Naive thymus-derived CD8-positive, alpha-beta T cell (primary cell): ENCODE data around the gene ACVR2A. TPM values are rescaled to one million over a fixed set of nuclear protein-coding genes. Genes with fewer than 3 reads are reported as not detected.

ENCODE experiments used
- ATAC-seq, 2 donors: fragments of 150-1000 bp; cut with Tn5 transposase in 1 of 2; sonication (Bioruptor Pico), chemical (Tn5 transposase) in 1 of 2; 1 replicate in 1 of 2; 2 replicates in 1 of 2; pipeline ENCODE4 v1.10.0; 2021; ENCODE audit warnings: mild to moderate bottlenecking in 2 of 2, moderate library complexity in 2 of 2
- POLR2A ChIA-PET: fragments of 350-600 bp; sonication (Branson Sonifier 250); formaldehyde crosslinking; loops from one replicate; lab custom pipeline; 2021; ENCODE audit warnings: antibody characterized with exemption; lab: Charles Lee
- DNase-seq, 10 donors: peaks; one replicate each; pipeline versions ENCODE4 v3.0.0 to v3.0.0-alpha.2; 2020 to 2022
- H3K27ac Mint-ChIP-seq, 10 donors: one replicate each; pipeline ENCODE4 v1.8.0; 2020 to 2022; ENCODE audit warnings: mild to moderate bottlenecking in 10 of 10, mixed read lengths in 10 of 10, moderate library complexity in 4 of 10, inconsistent platforms in 1 of 10
- H3K27me3 Mint-ChIP-seq, 5 donors: one replicate each; pipeline ENCODE4 v1.8.0; 2021 to 2022; ENCODE audit warnings: mixed read lengths in 5 of 5
- H3K36me3 Mint-ChIP-seq, 3 donors: one replicate each; pipeline ENCODE4 v1.8.0; 2020 to 2022; ENCODE audit warnings: mixed read lengths in 3 of 3, mild to moderate bottlenecking in 2 of 3, inconsistent platforms in 1 of 3
- H3K4me1 Mint-ChIP-seq, 4 donors: one replicate each; pipeline ENCODE4 v1.8.0; 2021 to 2022; ENCODE audit warnings: mixed read lengths in 4 of 4
- H3K4me3 Mint-ChIP-seq, 10 donors: one replicate each; pipeline ENCODE4 v1.8.0; 2020 to 2022; ENCODE audit warnings: mild to moderate bottlenecking in 10 of 10, mixed read lengths in 10 of 10, moderate library complexity in 6 of 10, inconsistent platforms in 1 of 10
- H3K9me3 Mint-ChIP-seq, 9 donors: one replicate each; pipeline ENCODE4 v1.8.0; 2020 to 2022; ENCODE audit warnings: mixed read lengths in 9 of 9, mild to moderate bottlenecking in 3 of 9, inconsistent platforms in 1 of 9, moderate library complexity in 1 of 9
- polyA plus RNA-seq, 3 donors: library from polyadenylated mRNA; unstranded; fragments of 300-500 nt; fragmentation: Illumina TruSeq; gene quantifications; one replicate each; pipeline ENCODE4 v1.2.3, GENCODE V29; 2021
- total RNA-seq, 8 experiments: library from RNA in 2 of 8; stranded (reverse) in 2 of 8; gene quantifications; one replicate each; pipeline ENCODE4 v1.2.3 and lab custom pipeline; 2021 to 2026

ACVR2A gene
- total RNA-seq = 10 to 100 TPM; 11.1 to 11.7 TPM
- 1 to 10 TPM; 2.3 to 3.5 (median 2.5) TPM for polyA plus RNA-seq
- 7.4 to 13.9 (median 10.7) reads per million in 6 experiments for total RNA-seq (lab: John Stamatoyannopoulos, UW)

- Mint-ChIP-seq H3K27ac (peak within 1 kb of the TSS; percentile 86 to 95 (median 90)), H3K27me3 (peaks cover 0 to 12% (median 3%) of the 10 kb centered on the region in 5 donors), H3K4me1 (peaks cover 22 to 50% (median 37%) of the 10 kb centered on the region in 4 donors), H3K4me3 (peak within 1 kb of the TSS; percentile 89 to 98 (median 96)), H3K9me3 (peaks cover 0 to 2% (median 0%) of the 10 kb centered on the region in 9 donors), H3K36me3 (no peaks in the 10 kb centered on the region)
- POLR2A ChIA-PET = interaction anchor here (0.6 to 2.6 kb wide), 9 partner anchors 10 to 801 kb away, joined by 3 to 11 read pairs (median 5); partner anchors contain the start of genes MBD5 and ORC4
- DNase-seq = peak in 9 of 10 donors; percentile 4 to 70 (median 44)
- ATAC-seq = peak; percentile 26 to 35
Observed at GRCh38 chr2:147844697-147845410, at the start of gene ACVR2A. Gene ACVR2A, plus strand, starts transcription at chr2:147845029. Its CDS starts 124 bp downstream, at chr2:147845153.

DNA sequence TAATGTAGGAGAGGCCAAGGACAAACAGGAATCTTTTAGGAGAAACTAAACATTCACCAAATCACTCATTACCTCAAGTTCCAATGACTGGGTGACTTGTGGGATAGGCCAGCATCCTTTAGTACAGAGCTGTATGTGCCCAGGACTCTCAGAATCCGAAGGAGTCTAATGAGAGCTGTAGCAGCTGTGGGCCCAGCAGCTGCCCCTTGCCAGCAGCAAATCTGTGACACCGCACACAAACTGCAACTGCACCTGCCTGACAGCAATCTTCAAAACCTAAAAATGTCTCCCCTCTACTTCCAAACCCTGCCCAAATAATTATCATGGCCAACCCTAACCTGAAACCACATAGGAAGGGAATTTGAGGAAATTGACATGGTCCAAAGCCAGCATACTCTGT lies 44.5 kb upstream of the ACVR2A start:
- peaks cover 0 to 4% (median 0%) of the 10 kb centered on the region in 5 donors for H3K27me3 Mint-ChIP-seq
- no peaks in the 10 kb centered on the region for H3K9me3 Mint-ChIP-seq
- DNase-seq = no peak
- H3K4me3 Mint-ChIP-seq = no peak overlapping the region
- H3K36me3 Mint-ChIP-seq = no peaks in the 10 kb centered on the region
- POLR2A ChIA-PET = no interaction called here
- H3K27ac Mint-ChIP-seq = no peak overlapping the region
- no peak for ATAC-seq
- H3K4me1 Mint-ChIP-seq = peaks cover 2 to 11% (median 11%) of the 10 kb centered on the region in 4 donors

- Mint-ChIP-seq H3K9me3 (peaks cover 0 to 3% (median 0%) of the 10 kb centered on the region in 9 donors), H3K27me3 (peaks cover 0 to 11% (median 7%) of the 10 kb centered on the region in 5 donors), H3K4me3 (no peak overlapping the region), H3K4me1 (peaks cover 0 to 4% (median 1%) of the 10 kb centered on the region in 4 donors), H3K36me3 (no peaks in the 10 kb centered on the region), H3K27ac (no peak overlapping the region)
- POLR2A ChIA-PET = no interaction called here
- ATAC-seq (no peak), DNase-seq (no peak)
Observed at GRCh38 chr2:147806846-147807245, 38.0 kb upstream of the ACVR2A start.

DNA sequence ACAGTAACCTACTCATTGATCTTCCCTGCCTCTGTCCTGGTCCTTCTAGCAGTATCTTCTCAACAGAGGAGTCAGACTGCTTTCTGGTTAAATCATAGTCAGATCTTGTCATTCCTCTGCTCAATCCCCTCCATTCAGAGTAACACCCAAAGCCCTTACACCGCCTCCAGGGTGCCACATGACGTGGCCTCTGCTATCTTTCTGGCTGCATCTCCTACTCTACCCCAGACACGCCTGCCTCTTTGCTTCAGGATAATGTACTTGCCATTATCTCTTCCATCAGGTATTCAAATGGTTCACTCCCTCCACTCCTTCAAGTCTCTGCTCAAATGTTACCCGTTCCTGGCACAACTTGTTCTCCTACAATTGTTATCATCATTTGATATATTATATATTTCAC lies 36.3 kb upstream of the ACVR2A start:
- peaks cover 0 to 3% (median 0%) of the 10 kb centered on the region in 9 donors for H3K9me3 Mint-ChIP-seq
- H3K4me1 Mint-ChIP-seq = peaks cover 0 to 4% (median 1%) of the 10 kb centered on the region in 4 donors
- no peak overlapping the region for H3K4me3 Mint-ChIP-seq
- no peaks in the 10 kb centered on the region for H3K36me3 Mint-ChIP-seq
- no peak overlapping the region for H3K27ac Mint-ChIP-seq
- ATAC-seq (no peak), DNase-seq (no peak)
- H3K27me3 Mint-ChIP-seq = peaks cover 0 to 11% (median 8%) of the 10 kb centered on the region in 5 donors
- POLR2A ChIA-PET = no interaction called here

GRCh38 chr2:147810883-147811765 lies 33.7 kb upstream of the ACVR2A start:
- Mint-ChIP-seq H3K9me3 (peaks cover 0 to 3% (median 0%) of the 10 kb centered on the region in 9 donors), H3K36me3 (no peaks in the 10 kb centered on the region), H3K27ac (no peak overlapping the region), H3K4me3 (no peak overlapping the region), H3K27me3 (peaks cover 5 to 12% (median 9%) of the 10 kb centered on the region in 5 donors), H3K4me1 (peaks cover 0 to 4% (median 1%) of the 10 kb centered on the region in 4 donors)
- ATAC-seq (no peak), DNase-seq (no peak)
- POLR2A ChIA-PET = no interaction called here

GRCh38 chr2:147818741-147819140 lies 26.1 kb upstream of the ACVR2A start:
- H3K27me3 Mint-ChIP-seq = peaks cover 5 to 26% (median 18%) of the 10 kb centered on the region in 5 donors

DNA sequence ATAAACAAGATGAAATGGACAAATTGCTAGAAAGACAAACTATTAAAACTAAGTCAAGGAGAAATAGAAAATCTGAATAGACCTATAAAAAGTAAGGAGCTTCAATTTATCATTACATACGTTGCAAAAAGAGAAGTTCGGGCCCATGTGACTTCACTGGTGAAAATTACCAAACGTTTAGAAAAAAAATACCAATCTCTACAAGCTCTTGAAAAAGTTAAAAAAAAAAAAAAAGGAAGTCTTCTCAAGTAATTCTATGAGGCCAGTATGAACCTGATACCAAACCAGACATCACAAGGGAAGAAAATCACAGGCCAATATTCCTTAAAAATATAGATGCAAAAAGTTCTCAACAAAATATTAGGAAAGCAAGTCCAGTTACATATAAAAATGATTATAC lies 20.2 kb upstream of the ACVR2A start:
- Mint-ChIP-seq H3K4me1 (no peaks in the 10 kb centered on the region), H3K4me3 (no peak overlapping the region), H3K9me3 (peaks cover 0 to 19% (median 8%) of the 10 kb centered on the region in 9 donors), H3K27ac (no peak overlapping the region), H3K36me3 (peaks cover 0 to 13% (median 0%) of the 10 kb centered on the region in 3 donors), H3K27me3 (peaks cover 0 to 3% (median 0%) of the 10 kb centered on the region in 5 donors)
- DNase-seq = no peak
- no peak for ATAC-seq
- POLR2A ChIA-PET = no interaction called here

More at GRCh38 chr2:147818741-147819140, 26.1 kb upstream of the ACVR2A start:
- H3K9me3 Mint-ChIP-seq = peaks cover 0 to 13% (median 8%) of the 10 kb centered on the region in 9 donors
- POLR2A ChIA-PET = no interaction called here
- peaks cover 0 to 2% (median under 1%) of the 10 kb centered on the region in 4 donors for H3K4me1 Mint-ChIP-seq
- no peak for ATAC-seq
- peaks cover 0 to 13% (median 0%) of the 10 kb centered on the region in 3 donors for H3K36me3 Mint-ChIP-seq
- no peak overlapping the region for H3K4me3 Mint-ChIP-seq
- no peak overlapping the region for H3K27ac Mint-ChIP-seq
- DNase-seq = no peak

GRCh38 chr2:147826278-147827087 lies 18.3 kb upstream of the ACVR2A start:
- peaks cover 0 to 13% (median 0%) of the 10 kb centered on the region in 3 donors for H3K36me3 Mint-ChIP-seq
- no peak overlapping the region for H3K4me3 Mint-ChIP-seq
- ATAC-seq (no peak), DNase-seq (no peak)
- H3K9me3 Mint-ChIP-seq = peaks cover 0 to 19% (median 9%) of the 10 kb centered on the region in 9 donors
- H3K4me1 Mint-ChIP-seq = no peaks in the 10 kb centered on the region
- H3K27me3 Mint-ChIP-seq = peaks cover 0 to 3% (median 0%) of the 10 kb centered on the region in 5 donors
- no peak overlapping the region for H3K27ac Mint-ChIP-seq
- POLR2A ChIA-PET = no interaction called here

- peaks cover 0 to 19% (median 9%) of the 10 kb centered on the region in 9 donors for H3K9me3 Mint-ChIP-seq
- POLR2A ChIA-PET = no interaction called here
- H3K27ac Mint-ChIP-seq = no peak overlapping the region
- no peaks in the 10 kb centered on the region for H3K4me1 Mint-ChIP-seq
- ATAC-seq (no peak), DNase-seq (no peak)
- H3K36me3 Mint-ChIP-seq = peaks cover 0 to 13% (median 0%) of the 10 kb centered on the region in 3 donors
- H3K4me3 Mint-ChIP-seq = no peak overlapping the region
- H3K27me3 Mint-ChIP-seq = peaks cover 0 to 3% (median 0%) of the 10 kb centered on the region in 5 donors
Observed at GRCh38 chr2:147827088-147827375, 17.8 kb upstream of the ACVR2A start.

GRCh38 chr2:147829106-147829505 lies 15.7 kb upstream of the ACVR2A start:
- POLR2A ChIA-PET = no interaction called here
- H3K36me3 Mint-ChIP-seq = no peaks in the 10 kb centered on the region
- H3K27me3 Mint-ChIP-seq = peaks cover 0 to 8% (median 3%) of the 10 kb centered on the region in 5 donors

GRCh38 chr2:147836099-147836498 lies 8.7 kb upstream of the ACVR2A start:
- H3K36me3 Mint-ChIP-seq = no peaks in the 10 kb centered on the region
- POLR2A ChIA-PET = no interaction called here
- peaks cover 3 to 53% (median 20%) of the 10 kb centered on the region in 5 donors for H3K27me3 Mint-ChIP-seq
- no peak overlapping the region for H3K27ac Mint-ChIP-seq
- no peaks in the 10 kb centered on the region for H3K4me1 Mint-ChIP-seq
- H3K9me3 Mint-ChIP-seq = peaks cover 0 to 2% (median 0%) of the 10 kb centered on the region in 9 donors
- DNase-seq (no peak), ATAC-seq (no peak)
- no peak overlapping the region for H3K4me3 Mint-ChIP-seq

More at GRCh38 chr2:147829106-147829505, 15.7 kb upstream of the ACVR2A start:
- Mint-ChIP-seq H3K4me3 (no peak overlapping the region), H3K27ac (no peak overlapping the region), H3K4me1 (no peaks in the 10 kb centered on the region), H3K9me3 (peaks cover 0 to 4% (median 0%) of the 10 kb centered on the region in 9 donors)
- no peak for ATAC-seq
- DNase-seq = no peak
